ENCODE measurements around the gene SCN4B.

Gene SCN4B

DNA sequence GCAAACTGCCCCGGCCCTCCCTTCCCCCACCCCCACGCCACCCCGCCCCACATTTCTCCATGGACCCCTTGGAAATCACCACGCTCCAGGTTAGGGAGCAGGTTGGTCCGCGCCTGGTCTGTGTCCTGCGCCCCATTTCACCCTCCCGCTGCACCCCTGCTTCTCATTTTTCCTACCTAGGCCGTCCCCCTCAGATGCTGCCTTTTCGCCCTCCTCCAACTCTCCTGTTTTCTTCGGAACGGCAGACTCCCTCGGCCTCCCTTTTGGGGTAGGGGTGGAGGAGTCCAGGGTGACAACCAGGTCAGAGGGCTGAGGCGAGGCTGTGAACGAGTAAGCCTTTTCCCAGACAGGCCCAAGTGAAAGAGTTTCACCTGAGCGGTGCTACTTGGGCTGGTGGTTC, 893 bp upstream of the SCN4B start:
- no peak overlapping the region for H3K9ac ChIP-seq
- no peak overlapping the region for H3K27ac ChIP-seq
- peaks cover 100% of the 10 kb centered on the region for H3K27me3 ChIP-seq
- H4K20me1 ChIP-seq = peaks cover 29% of the 10 kb centered on the region; the same call in 1 of the 2 replicates
- H3K9me3 ChIP-seq = no peaks in the 10 kb centered on the region
- peak overlapping the region; percentile 65; the same call in 1 of the 2 replicates for H3K4me3 ChIP-seq
- H3K4me1 ChIP-seq = peaks cover 13% of the 10 kb centered on the region
- H3K4me2 ChIP-seq = peak overlapping the region; percentile 96
- no peaks in the 10 kb centered on the region for H3K36me3 ChIP-seq
- no peak for TF ChIP-seq Cebpa-rat (IDR thresholded peaks at IDR 0.05)

GRCh38 chr11:118152020-118152551, 537 bp downstream of the SCN4B start:
- H3K36me3 ChIP-seq = no peaks in the 10 kb centered on the region
- TF ChIP-seq Cebpa-rat (IDR thresholded peaks at IDR 0.05) = no peak
- peaks cover 100% of the 10 kb centered on the region for H3K27me3 ChIP-seq
- H3K4me3 ChIP-seq = peak overlapping the region; percentile 65
- peak overlapping the region; percentile 96 for H3K4me2 ChIP-seq
- H4K20me1 ChIP-seq = peaks cover 29% of the 10 kb centered on the region; the same call in 1 of the 2 replicates
- no peak overlapping the region for H3K9ac ChIP-seq
- peaks cover 17% of the 10 kb centered on the region for H3K4me1 ChIP-seq
- no peaks in the 10 kb centered on the region for H3K9me3 ChIP-seq
- H3K27ac ChIP-seq = no peak overlapping the region

DNA sequence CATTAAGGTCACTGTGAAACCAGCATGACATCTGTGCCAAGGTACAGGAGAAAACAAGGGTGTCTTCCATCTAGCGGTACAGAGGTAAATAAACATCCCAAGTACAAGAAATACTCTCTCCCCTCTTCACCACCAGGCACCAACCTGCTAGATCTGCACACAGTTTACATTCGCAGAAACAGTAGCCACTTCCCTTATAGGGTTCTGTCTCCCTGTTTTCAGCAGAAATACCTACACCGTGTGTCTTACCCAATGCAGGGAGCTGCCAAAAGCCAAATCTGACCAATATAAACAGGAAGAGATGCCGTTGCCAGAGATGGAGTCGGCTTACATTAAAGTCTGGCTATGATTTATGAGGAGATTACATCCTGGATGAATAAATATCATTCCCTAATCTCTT, 1.2 kb downstream of the SCN4B start:
- no peak overlapping the region for H3K4me3 ChIP-seq
- no peaks in the 10 kb centered on the region for H3K36me3 ChIP-seq
- peaks cover 100% of the 10 kb centered on the region for H3K27me3 ChIP-seq
- no peak overlapping the region for H3K27ac ChIP-seq
- H3K4me2 ChIP-seq = no peak overlapping the region
- H3K9ac ChIP-seq = no peak overlapping the region
- peaks cover 17% of the 10 kb centered on the region for H3K4me1 ChIP-seq
- no peaks in the 10 kb centered on the region for H3K9me3 ChIP-seq
- H4K20me1 ChIP-seq = peaks cover 23% of the 10 kb centered on the region; the same call in 1 of the 2 replicates
- TF ChIP-seq Cebpa-rat (IDR thresholded peaks at IDR 0.05) = no peak

DNA sequence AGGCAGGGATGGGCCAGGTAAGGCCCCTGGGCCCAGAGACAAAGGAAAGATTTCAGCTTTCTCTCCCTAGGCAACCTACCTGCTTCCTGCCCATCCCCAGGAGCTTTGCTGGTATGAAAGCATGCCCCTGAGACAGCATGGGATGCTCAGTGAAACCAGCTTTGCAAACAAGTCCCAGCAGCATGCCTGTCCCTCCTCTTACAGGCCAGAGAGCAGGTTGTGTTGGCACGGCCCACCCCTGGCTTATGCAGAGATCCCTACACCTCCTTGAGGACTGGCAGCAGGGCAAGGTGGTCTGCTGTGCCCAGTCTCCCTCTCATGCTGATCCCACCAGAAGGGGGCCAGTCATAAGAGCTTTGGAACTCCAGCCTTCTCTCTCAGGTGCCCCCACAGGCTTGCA, 3.1 kb downstream of the SCN4B start:
- Histone ChIP-seq H4K20me1 (peaks cover 20% of the 10 kb centered on the region; the same call in 1 of the 2 replicates), H3K4me3 (no peak overlapping the region), H3K27ac (no peak overlapping the region), H3K36me3 (no peaks in the 10 kb centered on the region), H3K4me2 (no peak overlapping the region), H3K9me3 (no peaks in the 10 kb centered on the region), H3K9ac (no peak overlapping the region), H3K4me1 (peaks cover 17% of the 10 kb centered on the region), H3K27me3 (peaks cover 100% of the 10 kb centered on the region)
- no peak for TF ChIP-seq Cebpa-rat (IDR thresholded peaks at IDR 0.05)

DNA sequence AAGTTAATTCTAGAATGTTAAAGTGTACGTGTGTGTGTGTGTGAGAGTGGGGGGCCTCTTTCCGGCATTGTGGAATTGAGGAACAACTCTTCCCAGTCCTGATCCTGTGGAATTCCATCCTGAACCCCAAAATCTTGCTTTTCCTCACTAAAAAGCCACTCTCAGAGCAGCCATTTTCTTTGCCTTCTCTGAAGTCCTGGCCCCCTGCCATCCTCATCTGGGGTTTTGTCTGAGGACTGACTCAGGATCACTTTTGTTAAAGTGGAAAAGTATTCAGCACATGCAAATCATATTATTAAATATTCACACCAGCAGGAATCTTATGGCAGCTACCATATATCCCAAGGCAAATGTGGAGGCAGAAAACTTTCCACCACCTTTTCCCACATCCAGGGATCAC, 3.8 kb downstream of the SCN4B start:
- no peak for TF ChIP-seq Cebpa-rat (IDR thresholded peaks at IDR 0.05)
- H3K9ac ChIP-seq = no peak overlapping the region
- peaks cover 100% of the 10 kb centered on the region for H3K27me3 ChIP-seq
- H4K20me1 ChIP-seq = peaks cover 20% of the 10 kb centered on the region; the same call in 1 of the 2 replicates
- peaks cover 17% of the 10 kb centered on the region for H3K4me1 ChIP-seq
- H3K27ac ChIP-seq = no peak overlapping the region
- no peaks in the 10 kb centered on the region for H3K9me3 ChIP-seq
- H3K4me3 ChIP-seq = no peak overlapping the region
- H3K4me2 ChIP-seq = no peak overlapping the region
- no peaks in the 10 kb centered on the region for H3K36me3 ChIP-seq

DNA sequence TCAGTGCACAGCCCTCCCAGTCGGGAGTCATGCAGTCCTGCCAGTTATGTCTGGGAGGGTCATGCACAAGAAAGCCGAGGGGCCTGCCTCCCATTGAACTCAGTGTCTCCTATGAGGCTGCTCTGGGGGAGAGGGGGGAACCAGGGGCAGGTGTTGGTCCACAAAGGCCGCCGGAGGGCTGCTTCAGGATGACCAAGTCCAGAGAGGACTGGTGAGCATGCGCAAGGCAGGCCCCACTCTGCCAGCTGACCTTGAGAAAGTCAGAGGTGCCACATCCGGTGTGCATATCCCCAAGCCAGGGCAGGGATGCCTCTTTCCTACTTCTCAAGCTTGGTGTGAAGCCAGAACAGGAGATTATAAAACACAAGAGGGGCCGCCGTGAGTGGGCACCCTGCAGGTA, 4.4 kb downstream of the SCN4B start:
- no peaks in the 10 kb centered on the region for H3K36me3 ChIP-seq
- peaks cover 20% of the 10 kb centered on the region; the same call in 1 of the 2 replicates for H4K20me1 ChIP-seq
- H3K27me3 ChIP-seq = peaks cover 97% of the 10 kb centered on the region
- H3K4me3 ChIP-seq = no peak overlapping the region
- H3K9ac ChIP-seq = no peak overlapping the region
- peaks cover 17% of the 10 kb centered on the region for H3K4me1 ChIP-seq
- TF ChIP-seq Cebpa-rat (IDR thresholded peaks at IDR 0.05) = no peak
- H3K27ac ChIP-seq = no peak overlapping the region
- H3K4me2 ChIP-seq = no peak overlapping the region
- no peaks in the 10 kb centered on the region for H3K9me3 ChIP-seq

DNA sequence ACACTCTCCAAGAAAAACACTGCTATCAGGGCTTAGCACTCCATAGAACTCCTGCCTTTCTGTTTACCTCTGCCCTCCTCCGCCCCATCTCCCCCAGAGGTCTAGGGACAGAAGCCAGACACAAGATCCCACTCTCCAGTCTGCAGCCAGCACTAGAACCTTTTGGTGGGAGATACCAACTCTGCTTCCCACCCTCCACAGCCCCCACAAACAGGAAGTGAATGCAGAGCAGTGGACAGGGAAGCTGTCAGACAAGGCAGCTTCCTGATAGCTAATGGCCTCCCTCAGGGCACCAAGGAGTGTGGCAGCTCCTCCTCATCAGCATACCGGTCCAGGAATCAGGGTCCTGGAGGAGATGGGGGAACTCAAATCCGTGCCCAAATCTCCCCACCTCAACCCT, 5.1 kb downstream of the SCN4B start:
- H3K4me3 ChIP-seq = no peak overlapping the region
- no peak overlapping the region for H3K4me2 ChIP-seq
- peaks cover 15% of the 10 kb centered on the region; the same call in 1 of the 2 replicates for H4K20me1 ChIP-seq
- TF ChIP-seq Cebpa-rat (IDR thresholded peaks at IDR 0.05) = no peak
- peaks cover 10% of the 10 kb centered on the region for H3K4me1 ChIP-seq
- no peaks in the 10 kb centered on the region for H3K9me3 ChIP-seq
- H3K9ac ChIP-seq = no peak overlapping the region
- H3K27me3 ChIP-seq = peaks cover 96% of the 10 kb centered on the region
- H3K36me3 ChIP-seq = no peaks in the 10 kb centered on the region
- no peak overlapping the region for H3K27ac ChIP-seq

DNA sequence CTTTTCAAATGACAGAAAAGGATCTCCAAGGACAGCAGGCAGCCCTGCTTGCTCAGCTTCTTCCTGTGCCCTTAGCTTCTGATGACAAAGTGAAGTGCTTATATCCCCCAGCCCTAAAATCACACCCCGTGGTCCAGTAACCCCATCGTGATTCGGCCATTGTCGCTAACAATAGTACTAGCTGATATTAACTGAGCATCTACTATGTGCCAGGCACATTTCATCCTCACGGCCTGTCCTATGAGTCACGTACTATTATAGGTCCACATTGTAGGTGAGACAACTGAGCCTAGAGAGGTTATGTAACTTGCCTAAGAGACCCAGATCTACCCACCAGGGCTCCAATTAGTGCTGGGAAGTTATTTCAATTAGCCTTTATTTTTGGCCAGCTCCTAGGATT, 6.1 kb downstream of the SCN4B start:
- H3K27ac ChIP-seq = no peak overlapping the region
- peaks cover 4% of the 10 kb centered on the region; the same call in 1 of the 2 replicates for H3K4me1 ChIP-seq
- no peak for TF ChIP-seq Cebpa-rat (IDR thresholded peaks at IDR 0.05)
- H3K27me3 ChIP-seq = peaks cover 88% of the 10 kb centered on the region
- no peak overlapping the region for H3K4me3 ChIP-seq
- no peaks in the 10 kb centered on the region for H3K9me3 ChIP-seq
- peaks cover 7% of the 10 kb centered on the region; the same call in 1 of the 2 replicates for H4K20me1 ChIP-seq
- no peaks in the 10 kb centered on the region for H3K36me3 ChIP-seq
- H3K4me2 ChIP-seq = no peak overlapping the region
- H3K9ac ChIP-seq = no peak overlapping the region

GRCh38 chr11:118145285-118146227, 7.1 kb downstream of the SCN4B start:
- peak overlapping the region; percentile 98 for H3K4me2 ChIP-seq
- no peaks in the 10 kb centered on the region for H3K9me3 ChIP-seq
- H3K4me3 ChIP-seq = peak overlapping the region; percentile 82
- TF ChIP-seq Cebpa-rat (IDR thresholded peaks at IDR 0.05) = no peak
- no peaks in the 10 kb centered on the region for H3K36me3 ChIP-seq
- H3K9ac ChIP-seq = peak overlapping the region; percentile 57; the same call in 1 of the 2 replicates
- H3K27me3 ChIP-seq = peaks cover 78% of the 10 kb centered on the region
- peaks cover 4% of the 10 kb centered on the region; the same call in 1 of the 2 replicates for H3K4me1 ChIP-seq
- no peak overlapping the region for H3K27ac ChIP-seq
- H4K20me1 ChIP-seq = peaks cover 4% of the 10 kb centered on the region; the same call in 1 of the 2 replicates
